ENCODE results near the gene RBBP7. TPM values are rescaled to one million over a fixed set of nuclear protein-coding genes. Genes with fewer than 3 reads are reported as not detected.

Gene RBBP7
- total and polyA plus RNA-seq, 3 donors from 2014 or later, result 206 to 375 (median 311) TPM

DNA sequence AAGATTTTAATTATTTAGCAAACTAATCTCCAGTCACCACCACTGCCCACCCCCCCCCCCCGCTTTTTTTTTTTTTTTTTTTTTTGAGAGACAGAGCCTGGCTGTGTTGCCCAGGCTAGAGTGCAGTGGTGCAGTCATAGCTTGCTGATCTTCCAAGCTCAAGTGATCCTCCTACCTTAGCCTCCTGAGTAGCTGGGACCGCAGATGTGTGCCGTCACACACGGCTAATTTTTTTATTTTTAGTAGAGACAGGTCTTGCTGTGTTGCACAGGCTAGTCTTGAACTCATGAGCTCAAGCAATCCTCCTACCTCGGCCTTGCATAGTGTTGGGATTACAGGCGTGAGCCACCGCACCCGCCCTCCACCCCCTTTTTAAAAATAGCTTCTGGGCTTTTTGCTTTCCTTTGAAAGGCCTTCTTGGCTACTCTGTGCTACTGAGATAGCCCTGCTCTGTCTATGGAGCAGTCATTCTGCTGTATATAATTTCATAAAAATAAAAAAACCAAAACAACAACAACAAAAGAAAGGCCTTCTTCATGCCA is 65.2 kb downstream of the RBBP7 start:
- Histone ChIP-seq H3K27ac (no peak overlapping the region), H3K27me3 (no peaks in the 10 kb centered on the region), H3K4me3 (no peak overlapping the region), H3K9me3 (no peaks in the 10 kb centered on the region), H3K4me1 (no peaks in the 10 kb centered on the region), H3K36me3 (ENCODE audit: low read depth, missing control alignments) (no peaks in the 10 kb centered on the region)
- WGBS, 2 donors, result 90 to 95% methylated on average over 4 to 7 of the region's 8 CpGs
- DNase-seq, result no peak
- no peak for TF ChIP-seq POLR2A (IDR thresholded peaks at IDR 0.05)
- TF ChIP-seq, protein P1, sequence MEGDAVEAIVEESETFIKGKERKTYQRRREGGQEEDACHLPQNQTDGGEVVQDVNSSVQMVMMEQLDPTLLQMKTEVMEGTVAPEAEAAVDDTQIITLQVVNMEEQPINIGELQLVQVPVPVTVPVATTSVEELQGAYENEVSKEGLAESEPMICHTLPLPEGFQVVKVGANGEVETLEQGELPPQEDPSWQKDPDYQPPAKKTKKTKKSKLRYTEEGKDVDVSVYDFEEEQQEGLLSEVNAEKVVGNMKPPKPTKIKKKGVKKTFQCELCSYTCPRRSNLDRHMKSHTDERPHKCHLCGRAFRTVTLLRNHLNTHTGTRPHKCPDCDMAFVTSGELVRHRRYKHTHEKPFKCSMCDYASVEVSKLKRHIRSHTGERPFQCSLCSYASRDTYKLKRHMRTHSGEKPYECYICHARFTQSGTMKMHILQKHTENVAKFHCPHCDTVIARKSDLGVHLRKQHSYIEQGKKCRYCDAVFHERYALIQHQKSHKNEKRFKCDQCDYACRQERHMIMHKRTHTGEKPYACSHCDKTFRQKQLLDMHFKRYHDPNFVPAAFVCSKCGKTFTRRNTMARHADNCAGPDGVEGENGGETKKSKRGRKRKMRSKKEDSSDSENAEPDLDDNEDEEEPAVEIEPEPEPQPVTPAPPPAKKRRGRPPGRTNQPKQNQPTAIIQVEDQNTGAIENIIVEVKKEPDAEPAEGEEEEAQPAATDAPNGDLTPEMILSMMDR (IDR thresholded peaks at IDR 0.05), result no peak
- intact Hi-C loops (cut with DNase I; ENCODE audit: low total_unique reads), result no loop called here

DNA sequence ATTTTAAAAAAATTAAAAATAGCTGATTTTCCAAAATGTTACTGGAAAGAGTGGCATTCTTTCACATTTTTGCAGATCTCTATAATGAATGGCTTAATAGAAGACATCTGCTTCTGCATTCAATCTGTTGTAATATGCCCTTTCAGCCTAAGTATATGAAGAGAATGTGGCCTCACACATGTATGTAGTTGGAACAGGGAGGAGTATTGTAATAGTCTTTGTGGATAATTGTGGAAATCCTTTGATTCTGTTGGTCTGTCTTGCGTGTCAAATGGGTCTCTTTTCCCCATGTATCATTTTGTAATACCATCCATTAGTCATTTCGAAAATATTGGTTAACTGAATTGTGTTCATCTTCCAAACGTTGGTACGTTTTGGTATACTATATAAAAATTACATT is 72.3 kb downstream of the RBBP7 start:
- intact Hi-C loops (cut with DNase I; ENCODE audit: low total_unique reads), result no loop called here
- no peak for TF ChIP-seq POLR2A (IDR thresholded peaks at IDR 0.05)
- TF ChIP-seq, protein P1 (IDR thresholded peaks at IDR 0.05), result no peak
- Histone ChIP-seq H3K27me3 (no peaks in the 10 kb centered on the region), H3K36me3 (ENCODE audit: low read depth, missing control alignments) (no peaks in the 10 kb centered on the region), H3K4me1 (no peaks in the 10 kb centered on the region), H3K4me3 (no peak overlapping the region), H3K9me3 (no peaks in the 10 kb centered on the region), H3K27ac (no peak overlapping the region)
- WGBS, 2 donors, result 87 to 97% methylated on average over 4 of the region's 4 CpGs
- DNase-seq, result no peak

DNA sequence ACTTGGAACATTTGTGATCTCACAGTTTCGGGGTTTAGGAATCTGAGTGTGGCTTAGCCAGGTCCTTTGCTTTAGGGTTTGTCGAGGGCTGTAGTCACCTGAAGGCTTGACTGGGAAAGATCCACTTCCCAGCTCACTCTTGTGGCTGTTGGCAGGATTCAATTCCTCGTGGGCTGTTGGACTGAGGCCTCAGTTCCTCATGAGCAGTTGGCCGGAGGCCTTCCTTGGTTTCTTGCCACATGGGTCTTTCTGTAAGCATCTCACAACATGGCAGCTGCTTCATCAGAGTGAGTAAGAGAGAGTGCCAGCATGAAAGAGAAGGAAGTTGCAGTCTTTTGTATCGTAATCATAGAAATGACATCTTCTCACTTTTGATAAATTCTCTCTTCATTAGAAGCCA is 72.8 kb downstream of the RBBP7 start:
- 82 to 85% methylated on average over 3 to 5 of the region's 5 CpGs for WGBS, 2 donors
- Histone ChIP-seq H3K27ac (no peak overlapping the region), H3K36me3 (ENCODE audit: low read depth, missing control alignments) (no peaks in the 10 kb centered on the region), H3K9me3 (no peaks in the 10 kb centered on the region), H3K27me3 (no peaks in the 10 kb centered on the region), H3K4me1 (no peaks in the 10 kb centered on the region), H3K4me3 (no peak overlapping the region)
- intact Hi-C loops (cut with DNase I; ENCODE audit: low total_unique reads), result no loop called here
- no peak for DNase-seq
- no peak for TF ChIP-seq POLR2A (IDR thresholded peaks at IDR 0.05)

DNA sequence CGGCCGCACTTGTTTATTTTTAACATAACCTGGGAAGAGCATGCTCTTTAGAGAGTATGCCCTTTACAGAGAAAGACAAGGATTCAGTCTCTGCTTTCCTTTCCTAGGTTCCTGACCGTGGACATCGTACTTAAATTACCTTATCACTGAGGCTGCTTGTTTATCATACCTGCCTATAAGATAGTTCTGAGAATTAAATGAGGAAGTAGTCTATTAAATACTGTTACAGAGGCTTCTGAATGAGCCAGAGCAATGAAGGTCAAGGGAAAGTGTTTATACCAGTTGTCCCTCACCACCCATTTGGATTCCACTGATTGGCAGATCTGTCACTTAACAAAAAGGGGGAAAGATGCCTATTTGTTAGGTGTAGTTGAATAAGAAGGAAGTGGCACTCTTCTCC is 73.9 kb downstream of the RBBP7 start:
- Histone ChIP-seq H3K36me3 (ENCODE audit: low read depth, missing control alignments) (no peaks in the 10 kb centered on the region), H3K4me1 (no peaks in the 10 kb centered on the region), H3K27ac (no peak overlapping the region), H3K27me3 (no peaks in the 10 kb centered on the region), H3K4me3 (no peak overlapping the region), H3K9me3 (no peaks in the 10 kb centered on the region)
- 83 to 88% methylated on average over 4 of the region's 4 CpGs for WGBS, 2 donors
- DNase-seq, result no peak
- intact Hi-C loops (cut with DNase I; ENCODE audit: low total_unique reads), result no loop called here
- no peak for TF ChIP-seq POLR2A (IDR thresholded peaks at IDR 0.05)
- TF ChIP-seq, protein P1 (IDR thresholded peaks at IDR 0.05), result no peak

Small RNAs within 50 kb of the gene (small RNA-seq; reads per million reads assigned to genes)
- gene RF00019 (0 reads per million in 2 donors), gene RNU4-6P (0 reads per million in 2 donors), gene RPL12P49 (0 reads per million in 2 donors)

Other genes with a start within 250 kb of the RBBP7 start
- gene S100G, start 220.2 kb downstream of the RBBP7 start, total RNA-seq, result not detected
- gene S100G, start 220.2 kb downstream of the RBBP7 start, polyA plus RNA-seq (ENCODE audit: insufficient read depth, low read depth, low replicate concordance), result not detected
- 1 to 10 TPM; 9.5 to 9.7 TPM for gene CTPS2, start 157.7 kb downstream of the RBBP7 start, total RNA-seq
- 3.2 TPM for gene CTPS2, start 157.7 kb downstream of the RBBP7 start, polyA plus RNA-seq (ENCODE audit: insufficient read depth, low read depth, low replicate concordance)
- 10 to 100 TPM; 15.6 to 17.1 TPM for gene SYAP1, start 150.8 kb downstream of the RBBP7 start, total RNA-seq
- gene SYAP1, start 150.8 kb downstream of the RBBP7 start, polyA plus RNA-seq (ENCODE audit: insufficient read depth, low read depth, low replicate concordance), result 9.0 TPM
- gene TXLNG, start 83.9 kb downstream of the RBBP7 start, total RNA-seq, result 10 to 100 TPM; 13.7 to 14.0 TPM
- 9.2 TPM for gene TXLNG, start 83.9 kb downstream of the RBBP7 start, polyA plus RNA-seq (ENCODE audit: insufficient read depth, low read depth, low replicate concordance)
- 10 to 100 TPM; 13.2 to 19.6 TPM for gene REPS2, start 76.3 kb upstream of the RBBP7 start, total RNA-seq
- 6.7 TPM for gene REPS2, start 76.3 kb upstream of the RBBP7 start, polyA plus RNA-seq (ENCODE audit: insufficient read depth, low read depth, low replicate concordance)